MCF 10A (cell line): Measurements from ENCODE around the gene GRM7. TPM values are rescaled to one million over a fixed set of nuclear protein-coding genes. Genes with fewer than 3 reads are reported as not detected.

Source experiments
- BruUV-seq: library from RNA; stranded (reverse); fragments of 400-500 nt; replicated peaks from 2 replicates; lab custom pipeline; 2021; lab: Mats Ljungman, UMichigan
- CTCF ChIA-PET: fragments of 300-600 bp; sonication (Branson Sonifier 250); formaldehyde crosslinking; extraction: SDS; loops from one replicate; lab custom pipeline; 2021; ENCODE audit warnings: antibody characterized with exemption, inconsistent platforms; lab: Yijun Ruan, JAX
- POLR2A ChIA-PET: fragments of 300-600, 350-650 bp; sonication (Branson Sonifier 250); formaldehyde crosslinking; extraction: SDS; loops from one replicate; lab custom pipeline; 2020; ENCODE audit warnings: antibody characterized with exemption, inconsistent platforms; lab: Yijun Ruan, JAX
- DNase-seq: peaks from one replicate; pipeline ENCODE4 v3.0.0-alpha.2; 2018; ENCODE audit not compliant: unreplicated experiment
- H3K27ac Mint-ChIP-seq: one replicate; pipeline ENCODE4 v1.8.0; 2022; ENCODE audit warnings: mild to moderate bottlenecking, low read depth, mixed read lengths; ENCODE audit not compliant: unreplicated experiment
- H3K27me3 Mint-ChIP-seq: one replicate; pipeline ENCODE4 v1.8.0; 2022; ENCODE audit warnings: mixed read lengths; ENCODE audit not compliant: insufficient read depth, unreplicated experiment
- H3K36me3 Mint-ChIP-seq: one replicate; pipeline ENCODE4 v1.8.0; 2022; ENCODE audit warnings: mild to moderate bottlenecking, moderate library complexity, mixed read lengths; ENCODE audit not compliant: insufficient read depth, unreplicated experiment
- H3K4me1 Mint-ChIP-seq: one replicate; pipeline ENCODE4 v1.8.0; 2022; ENCODE audit warnings: mixed read lengths; ENCODE audit not compliant: insufficient read depth, unreplicated experiment
- H3K4me3 Mint-ChIP-seq: one replicate; pipeline ENCODE4 v1.8.0; 2022; ENCODE audit warnings: mild to moderate bottlenecking, moderate library complexity, mixed read lengths; ENCODE audit not compliant: unreplicated experiment
- H3K9me3 Mint-ChIP-seq: one replicate; pipeline ENCODE4 v1.8.0; 2022; ENCODE audit warnings: mixed read lengths; ENCODE audit not compliant: unreplicated experiment
- intact Hi-C: fragments of 100-400 bp; cut with micrococcal nuclease; formaldehyde crosslinking; loops from 2 replicates; pipeline ENCODE4 v1.14.1; 2022
- total RNA-seq: library from RNA; stranded (reverse); gene quantifications from 2 replicates; pipeline ENCODE4 v1.2.3, GENCODE V29; 2022
- TF ChIP-seq, protein P1 (sequence below): fragments of 200-600 bp; IDR thresholded peaks from one replicate; pipeline ENCODE4 v1.8.0; 2022; ENCODE audit warnings: antibody characterized with exemption, mild to moderate bottlenecking; ENCODE audit not compliant: unreplicated experiment

GRM7 gene
- total RNA-seq, 1 experiment from 2014 or later = not detected

- Mint-ChIP-seq H3K27me3 (no peaks in the 10 kb centered on the region), H3K4me1 (no peaks in the 10 kb centered on the region), H3K27ac (no peak overlapping the region), H3K4me3 (no peak overlapping the region), H3K36me3 (no peaks in the 10 kb centered on the region), H3K9me3 (peaks cover 15% of the 10 kb centered on the region)
- TF ChIP-seq, protein P1, sequence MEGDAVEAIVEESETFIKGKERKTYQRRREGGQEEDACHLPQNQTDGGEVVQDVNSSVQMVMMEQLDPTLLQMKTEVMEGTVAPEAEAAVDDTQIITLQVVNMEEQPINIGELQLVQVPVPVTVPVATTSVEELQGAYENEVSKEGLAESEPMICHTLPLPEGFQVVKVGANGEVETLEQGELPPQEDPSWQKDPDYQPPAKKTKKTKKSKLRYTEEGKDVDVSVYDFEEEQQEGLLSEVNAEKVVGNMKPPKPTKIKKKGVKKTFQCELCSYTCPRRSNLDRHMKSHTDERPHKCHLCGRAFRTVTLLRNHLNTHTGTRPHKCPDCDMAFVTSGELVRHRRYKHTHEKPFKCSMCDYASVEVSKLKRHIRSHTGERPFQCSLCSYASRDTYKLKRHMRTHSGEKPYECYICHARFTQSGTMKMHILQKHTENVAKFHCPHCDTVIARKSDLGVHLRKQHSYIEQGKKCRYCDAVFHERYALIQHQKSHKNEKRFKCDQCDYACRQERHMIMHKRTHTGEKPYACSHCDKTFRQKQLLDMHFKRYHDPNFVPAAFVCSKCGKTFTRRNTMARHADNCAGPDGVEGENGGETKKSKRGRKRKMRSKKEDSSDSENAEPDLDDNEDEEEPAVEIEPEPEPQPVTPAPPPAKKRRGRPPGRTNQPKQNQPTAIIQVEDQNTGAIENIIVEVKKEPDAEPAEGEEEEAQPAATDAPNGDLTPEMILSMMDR = no peak
- POLR2A ChIA-PET = no interaction called here
- DNase-seq = no peak
- CTCF ChIA-PET = no interaction called here
- no TSS peak for BruUV-seq
- intact Hi-C loops = no loop called here
These were observed 471.8 kb downstream of the GRM7 start for GRCh38 chr3:7332696-7333095.

DNA sequence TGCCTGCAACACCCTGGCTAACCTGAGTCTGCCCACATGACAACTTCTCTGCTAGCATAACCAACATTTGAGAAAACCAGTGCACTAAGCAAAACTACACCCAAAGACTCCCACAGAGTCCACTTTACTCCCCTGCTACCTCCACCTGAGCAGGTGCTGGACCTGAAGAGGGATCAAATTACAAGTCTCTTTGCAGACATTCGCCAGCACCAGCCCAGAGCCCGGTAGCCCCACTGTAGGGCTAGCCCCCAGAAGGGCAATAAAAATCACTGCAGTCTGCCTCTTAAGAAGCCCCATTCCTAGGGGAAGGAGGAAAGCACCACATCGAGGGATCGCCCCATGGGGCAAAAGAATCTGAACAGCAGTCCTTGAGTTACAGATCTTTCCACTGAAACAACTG, 472.2 kb downstream of the GRM7 start:
- H3K4me3 Mint-ChIP-seq = no peak overlapping the region
- ChIA-PET CTCF (no interaction called here), POLR2A (no interaction called here)
- H3K9me3 Mint-ChIP-seq = peaks cover 15% of the 10 kb centered on the region
- no peak for DNase-seq
- H3K27ac Mint-ChIP-seq = no peak overlapping the region
- H3K36me3 Mint-ChIP-seq = no peaks in the 10 kb centered on the region
- TF ChIP-seq, protein P1 = no peak
- no TSS peak for BruUV-seq
- H3K27me3 Mint-ChIP-seq = no peaks in the 10 kb centered on the region
- H3K4me1 Mint-ChIP-seq = no peaks in the 10 kb centered on the region
- intact Hi-C loops = no loop called here

DNA sequence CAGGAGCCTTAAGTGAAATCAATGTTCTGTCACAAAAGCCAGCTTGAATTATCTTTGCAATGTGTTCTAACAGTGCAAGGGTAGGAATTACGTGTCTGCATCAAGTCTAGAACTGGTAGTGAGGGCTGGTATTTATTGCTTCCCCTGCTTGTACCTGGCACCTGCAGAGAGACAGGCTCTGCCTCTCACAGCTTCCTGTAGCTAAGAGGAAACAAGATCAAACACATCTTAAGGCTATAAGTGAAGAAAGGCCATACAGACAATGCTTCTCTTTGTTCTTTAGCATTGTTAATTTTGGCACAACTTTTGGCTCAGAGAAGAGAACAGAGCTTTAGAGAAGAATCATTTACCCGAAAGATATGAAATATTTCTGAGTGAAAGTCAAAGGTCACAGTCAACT, 479.9 kb downstream of the GRM7 start:
- peak; percentile 18 for DNase-seq
- intact Hi-C loops = no loop called here
- Mint-ChIP-seq H3K36me3 (no peaks in the 10 kb centered on the region), H3K27me3 (no peaks in the 10 kb centered on the region), H3K27ac (no peak overlapping the region), H3K9me3 (peaks cover 8% of the 10 kb centered on the region), H3K4me1 (peaks cover 5% of the 10 kb centered on the region), H3K4me3 (no peak overlapping the region)
- CTCF ChIA-PET = no interaction called here
- TF ChIP-seq, protein P1 = no peak
- POLR2A ChIA-PET = no interaction called here
- BruUV-seq = no TSS peak

- intact Hi-C loops = no loop called here
- no TSS peak for BruUV-seq
- H3K27ac Mint-ChIP-seq = no peak overlapping the region
- no peak for DNase-seq
- H3K4me1 Mint-ChIP-seq = no peaks in the 10 kb centered on the region
- POLR2A ChIA-PET = interaction anchor here (0.6 kb wide), 1 partner anchor 100 kb away, joined by 3 read pairs; no protein-coding TSS in a partner anchor
- H3K4me3 Mint-ChIP-seq = no peak overlapping the region
- TF ChIP-seq, protein P1 = no peak
- H3K36me3 Mint-ChIP-seq = no peaks in the 10 kb centered on the region
- H3K9me3 Mint-ChIP-seq = no peaks in the 10 kb centered on the region
- CTCF ChIA-PET = no interaction called here
- no peaks in the 10 kb centered on the region for H3K27me3 Mint-ChIP-seq
These were observed 485.4 kb downstream of the GRM7 start for GRCh38 chr3:7346364-7346763.
